Inferior parietal cortex (tissue), 1 donor: Measurements from ENCODE around the gene PRRC2C.
"Not testable (repeated sequence)": the region's sequence is repeated elsewhere in the genome, so short reads cannot be mapped to it uniquely, and the experiment has no call there.

Experiments
- DNase-seq: peaks from one replicate; pipeline ENCODE4 v3.0.0-alpha.2; 2016; ENCODE audit errors: extremely low spot score

The PRRC2C gene

GRCh38 chr1:171583591-171584201, 98.4 kb downstream of the PRRC2C start:
- no peak for DNase-seq

GRCh38 chr1:171585715-171586114, 100.4 kb downstream of the PRRC2C start:
- no peak for DNase-seq

- DNase-seq, result no peak
Measured at GRCh38 chr1:171588230-171588629, 102.9 kb downstream of the PRRC2C start.

GRCh38 chr1:171590022-171590421, 104.7 kb downstream of the PRRC2C start:
- DNase-seq, result no peak

GRCh38 chr1:171595324-171595723, 110.0 kb downstream of the PRRC2C start:
- no peak for DNase-seq

- no peak for DNase-seq
Measured at GRCh38 chr1:171596119-171596518, 110.8 kb downstream of the PRRC2C start.

GRCh38 chr1:171596705-171597104, 111.4 kb downstream of the PRRC2C start:
- no peak for DNase-seq

GRCh38 chr1:171597203-171597602, 111.9 kb downstream of the PRRC2C start:
- no peak for DNase-seq

- DNase-seq, result not testable (repeated sequence)
Measured at GRCh38 chr1:171600310-171600709, 115.0 kb downstream of the PRRC2C start.

GRCh38 chr1:171600862-171601261, 115.5 kb downstream of the PRRC2C start:
- DNase-seq, result no peak

- DNase-seq, result not testable (repeated sequence)
Measured at GRCh38 chr1:171603042-171603441, 117.7 kb downstream of the PRRC2C start.

- DNase-seq, result no peak
Measured at GRCh38 chr1:171606402-171606941, 121.1 kb downstream of the PRRC2C start.

- no peak for DNase-seq
Measured at GRCh38 chr1:171610385-171610784, 125.1 kb downstream of the PRRC2C start.

GRCh38 chr1:171611306-171611705, 126.0 kb downstream of the PRRC2C start:
- DNase-seq, result no peak

- no peak for DNase-seq
Measured at GRCh38 chr1:171613282-171613681, 128.0 kb downstream of the PRRC2C start.

GRCh38 chr1:171615122-171615906, 130.0 kb downstream of the PRRC2C start:
- not testable (repeated sequence) for DNase-seq

- DNase-seq, result no peak
Measured at GRCh38 chr1:171616586-171616985, 131.3 kb downstream of the PRRC2C start.

- DNase-seq, result no peak
Measured at GRCh38 chr1:171622152-171622462, 136.8 kb downstream of the PRRC2C start, which contains the start of gene MYOCOS. TSS of gene MYOCOS (plus strand) at chr1:171622243. CDS start at chr1:171623884, 1,641 bp downstream.

GRCh38 chr1:171623651-171624331, 138.5 kb downstream of the PRRC2C start:
- DNase-seq, result no peak

GRCh38 chr1:171625225-171625624, 139.9 kb downstream of the PRRC2C start:
- no peak for DNase-seq

GRCh38 chr1:171627020-171627419, 141.7 kb downstream of the PRRC2C start:
- no peak for DNase-seq

- no peak for DNase-seq
Measured at GRCh38 chr1:171628225-171628624, 142.9 kb downstream of the PRRC2C start.

- no peak for DNase-seq
Measured at GRCh38 chr1:171635661-171636060, 150.3 kb downstream of the PRRC2C start.
